HEK293 (cell line): ENCODE data around the gene MDP1.

Experiments
- CTCF ChIA-PET: fragments of 350-600 bp; formaldehyde crosslinking; extraction: SDS; loops from one replicate; lab custom pipeline; 2021; ENCODE audit warnings: antibody characterized with exemption; lab: Yijun Ruan, JAX
- POLR2A ChIA-PET: fragments of 300-600 bp; formaldehyde crosslinking; extraction: SDS; loops from one replicate; lab custom pipeline; 2020; ENCODE audit warnings: antibody characterized with exemption, inconsistent platforms; lab: Yijun Ruan, JAX
- H3K27ac ChIP-seq: fragments of 200-500 bp; sonication (Bioruptor generic); 2 replicates; pipeline ENCODE4 v1.5.1; 2014; ENCODE audit warnings: low read depth, low read length, control low read depth, inconsistent platforms; ENCODE audit errors: extremely low read depth
- H3K36me3 ChIP-seq, 2 experiments: fragments of 200-500 bp in 1 of 2; sonication (Bioruptor generic) in 1 of 2; 1 replicate in 1 of 2; 2 replicates in 1 of 2; pipeline ENCODE4 v1.5.1; 2014 to 2017; ENCODE audit warnings: inconsistent platforms in 2 of 2, low read length in 2 of 2; ENCODE audit not compliant: control insufficient read depth in 2 of 2, insufficient read depth in 1 of 2
- H3K4me1 ChIP-seq: fragments of 200-500 bp; sonication (Bioruptor generic); 2 replicates; pipeline ENCODE4 v1.5.1; 2014; ENCODE audit warnings: mild to moderate bottlenecking, low read length, inconsistent platforms; ENCODE audit not compliant: control insufficient read depth, insufficient read depth
- H3K4me3 ChIP-seq: 2 replicates; pipeline ENCODE4 v1.5.1; 2011; ENCODE audit warnings: low read depth, mild to moderate bottlenecking, control low read depth, low read length, moderate library complexity
- H3K9me3 ChIP-seq: fragments of 200-500 bp; sonication (Bioruptor generic); 2 replicates; pipeline ENCODE4 v1.5.1; 2014; ENCODE audit warnings: low read depth, low read length, inconsistent platforms; ENCODE audit not compliant: control insufficient read depth, insufficient read depth
- GLIS2 ChIP-seq: fragments of 450-650 bp; formaldehyde crosslinking; IDR thresholded peaks from 2 replicates; pipeline ENCODE4 v1.5.1; 2016; ENCODE audit warnings: missing biosample characterization, missing genetic modification characterization
- HOXC10 ChIP-seq: sonication (generic); formaldehyde crosslinking; IDR thresholded peaks from 2 replicates; pipeline ENCODE4 v1.8.1; 2023; ENCODE audit warnings: mild to moderate bottlenecking, missing genetic modification reagents
- OSR2 ChIP-seq: fragments of 450-650 bp; formaldehyde crosslinking; IDR thresholded peaks from 2 replicates; pipeline ENCODE4 v1.5.1; 2016; ENCODE audit warnings: missing biosample characterization, missing genetic modification characterization
- OVOL3 ChIP-seq: fragments of 450-650 bp; formaldehyde crosslinking; IDR thresholded peaks from 2 replicates; pipeline ENCODE4 v1.5.1; 2016; ENCODE audit warnings: missing biosample characterization, missing genetic modification characterization
- SCRT1 ChIP-seq: fragments of 450-650 bp; formaldehyde crosslinking; IDR thresholded peaks from 2 replicates; pipeline ENCODE4 v1.5.1; 2016; ENCODE audit warnings: missing biosample characterization, missing genetic modification characterization, borderline replicate concordance
- ZBTB1 ChIP-seq: fragments of 450-650 bp; formaldehyde crosslinking; IDR thresholded peaks from 2 replicates; pipeline ENCODE4 v1.5.1; 2016; ENCODE audit warnings: missing biosample characterization, missing genetic modification characterization
- ZBTB21 ChIP-seq: fragments of 450-650 bp; formaldehyde crosslinking; IDR thresholded peaks from 2 replicates; pipeline ENCODE4 v1.5.1; 2017; ENCODE audit warnings: missing biosample characterization, missing genetic modification characterization
- ZIC2 ChIP-seq: fragments of 450-650 bp; formaldehyde crosslinking; IDR thresholded peaks from 2 replicates; pipeline ENCODE4 v1.5.1; 2016; ENCODE audit warnings: missing biosample characterization, missing genetic modification characterization
- ZNF121 ChIP-seq: fragments of 450-650 bp; formaldehyde crosslinking; IDR thresholded peaks from 2 replicates; pipeline ENCODE4 v1.5.1; 2016; ENCODE audit warnings: missing biosample characterization, missing genetic modification characterization
- ZNF202 ChIP-seq: fragments of 450-650 bp; formaldehyde crosslinking; IDR thresholded peaks from 2 replicates; pipeline ENCODE4 v1.5.1; 2016; ENCODE audit warnings: missing biosample characterization, missing genetic modification characterization, borderline replicate concordance
- ZNF366 ChIP-seq: fragments of 450-650 bp; formaldehyde crosslinking; conservative IDR thresholded peaks from 2 replicates; pipeline ENCODE4 v1.5.1; 2016; ENCODE audit warnings: missing biosample characterization, missing genetic modification characterization
- ZNF585B ChIP-seq: fragments of 450-650 bp; formaldehyde crosslinking; IDR thresholded peaks from 2 replicates; pipeline ENCODE4 v1.5.1; 2016; ENCODE audit warnings: missing biosample characterization, missing genetic modification characterization
- ZNF623 ChIP-seq: fragments of 450-650 bp; formaldehyde crosslinking; IDR thresholded peaks from 2 replicates; pipeline ENCODE4 v1.5.1; 2016; ENCODE audit warnings: missing biosample characterization, missing genetic modification characterization
- ZNF629 ChIP-seq: fragments of 450-650 bp; formaldehyde crosslinking; IDR thresholded peaks from 2 replicates; pipeline ENCODE4 v1.5.1; 2017; ENCODE audit warnings: missing biosample characterization, missing genetic modification characterization
- ZNF660 ChIP-seq: fragments of 450-650 bp; IDR thresholded peaks from 2 replicates; pipeline ENCODE4 v1.5.1; 2018; ENCODE audit warnings: missing biosample characterization, mild to moderate bottlenecking, missing genetic modification characterization
- ZNF776 ChIP-seq: fragments of 450-650 bp; formaldehyde crosslinking; IDR thresholded peaks from 2 replicates; pipeline ENCODE4 v1.5.0; 2017; ENCODE audit warnings: missing biosample characterization, missing genetic modification characterization, borderline replicate concordance
- TF ChIP-seq, protein P1 (sequence below): fragments of 450-650 bp; IDR thresholded peaks from 2 replicates; pipeline ENCODE4 v1.5.1; 2018; ENCODE audit warnings: missing biosample characterization, missing genetic modification characterization
- TF ChIP-seq, protein P2 (sequence below): fragments of 450-650 bp; formaldehyde crosslinking; IDR thresholded peaks from 2 replicates; pipeline ENCODE4 v1.5.1; 2017; ENCODE audit warnings: missing biosample characterization, missing genetic modification characterization
- TF ChIP-seq, protein P3 (sequence below): fragments of 450-650 bp; formaldehyde crosslinking; IDR thresholded peaks from 2 replicates; pipeline ENCODE4 v1.5.1; 2016; ENCODE audit warnings: missing biosample characterization, missing genetic modification characterization
- TF ChIP-seq, protein P4 (sequence below): fragments of 450-650 bp; formaldehyde crosslinking; IDR thresholded peaks from 2 replicates; pipeline ENCODE4 v1.5.1; 2016; ENCODE audit warnings: missing biosample characterization, missing genetic modification characterization

MDP1 gene

GRCh38 chr14:24182110-24182882 lies 33.6 kb downstream of the MDP1 start:
- POLR2A ChIA-PET, result no interaction called here
- TF ChIP-seq ZBTB21 (tag by site-specific recombination) (no peak), ZNF623 (no peak), ZBTB1 (tag by site-specific recombination) (no peak)
- TF ChIP-seq, protein P1, sequence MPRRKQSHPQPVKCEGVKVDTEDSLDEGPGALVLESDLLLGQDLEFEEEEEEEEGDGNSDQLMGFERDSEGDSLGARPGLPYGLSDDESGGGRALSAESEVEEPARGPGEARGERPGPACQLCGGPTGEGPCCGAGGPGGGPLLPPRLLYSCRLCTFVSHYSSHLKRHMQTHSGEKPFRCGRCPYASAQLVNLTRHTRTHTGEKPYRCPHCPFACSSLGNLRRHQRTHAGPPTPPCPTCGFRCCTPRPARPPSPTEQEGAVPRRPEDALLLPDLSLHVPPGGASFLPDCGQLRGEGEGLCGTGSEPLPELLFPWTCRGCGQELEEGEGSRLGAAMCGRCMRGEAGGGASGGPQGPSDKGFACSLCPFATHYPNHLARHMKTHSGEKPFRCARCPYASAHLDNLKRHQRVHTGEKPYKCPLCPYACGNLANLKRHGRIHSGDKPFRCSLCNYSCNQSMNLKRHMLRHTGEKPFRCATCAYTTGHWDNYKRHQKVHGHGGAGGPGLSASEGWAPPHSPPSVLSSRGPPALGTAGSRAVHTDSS, result peak; percentile 62
- no peak overlapping the region for H3K4me3 ChIP-seq
- no peaks in the 10 kb centered on the region for H3K4me1 ChIP-seq
- no peak overlapping the region for H3K27ac ChIP-seq
- no peaks in the 10 kb centered on the region for H3K9me3 ChIP-seq
- H3K36me3 ChIP-seq, result peaks cover 0 to 98% of the 10 kb centered on the region in 2 experiments; a peak in 2 of 3 replicates
- CTCF ChIA-PET, result no interaction called here

DNA sequence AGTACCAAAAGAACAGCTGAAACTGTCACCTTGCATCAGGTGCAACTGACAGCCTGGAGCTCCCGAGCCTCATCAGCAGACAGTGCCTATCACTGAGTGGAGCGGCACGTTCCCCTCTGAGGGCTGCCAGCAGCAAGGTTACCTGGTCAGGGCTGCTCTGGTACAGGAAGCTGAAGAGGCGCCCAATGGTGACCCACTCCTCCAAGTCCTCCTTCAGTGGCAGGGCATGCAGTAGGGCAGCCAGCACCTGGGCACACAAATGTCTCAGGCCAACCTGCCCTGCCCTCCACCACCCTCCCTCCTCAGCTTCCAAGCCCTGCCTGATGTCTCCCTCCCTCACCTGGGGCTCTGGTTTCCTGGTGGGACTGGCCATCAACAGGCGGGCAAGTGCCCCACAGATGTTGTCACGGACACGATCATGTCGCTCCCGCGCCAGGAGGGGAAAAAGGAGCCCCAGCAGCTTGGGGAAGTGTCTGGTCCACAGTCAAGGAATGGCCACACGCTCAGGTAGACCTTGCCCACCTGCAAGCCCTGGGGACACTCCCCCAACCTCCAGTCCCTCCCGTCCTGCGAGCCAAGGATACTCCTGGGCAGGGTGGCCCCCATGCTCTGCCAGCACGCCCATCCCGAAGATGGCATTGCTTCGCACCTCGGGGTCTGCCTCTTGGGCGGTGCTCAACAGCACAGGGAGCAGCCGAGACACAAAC lies 34.3 kb downstream of the MDP1 start:
- Histone ChIP-seq H3K27ac (no peak overlapping the region), H3K36me3 (peaks cover 0 to 98% of the 10 kb centered on the region in 2 experiments; a peak in 2 of 3 replicates), H3K4me1 (no peaks in the 10 kb centered on the region), H3K4me3 (no peak overlapping the region), H3K9me3 (no peaks in the 10 kb centered on the region)
- POLR2A ChIA-PET, result interaction anchor here (0.6 to 1.0 kb wide), 4 partner anchors 12 to 87 kb away, joined by 3 to 4 read pairs (median 3); partner anchors contain the start of genes EMC9, MDP1 and PCK2
- CTCF ChIA-PET, result interaction anchor here (0.9 to 1.0 kb wide), 2 partner anchors 19 to 20 kb away, joined by 3 to 4 read pairs; partner anchors contain the start of gene IRF9
- TF ChIP-seq ZIC2 (tag by site-specific recombination) (no peak), ZNF776 (tag by site-specific recombination) (no peak), ZNF585B (tag by site-specific recombination) (no peak), OVOL3 (no peak), ZNF660 (tag by site-specific recombination) (no peak), SCRT1 (tag by site-specific recombination) (no peak), ZNF202 (tag by site-specific recombination) (no peak)
- TF ChIP-seq, protein P2, sequence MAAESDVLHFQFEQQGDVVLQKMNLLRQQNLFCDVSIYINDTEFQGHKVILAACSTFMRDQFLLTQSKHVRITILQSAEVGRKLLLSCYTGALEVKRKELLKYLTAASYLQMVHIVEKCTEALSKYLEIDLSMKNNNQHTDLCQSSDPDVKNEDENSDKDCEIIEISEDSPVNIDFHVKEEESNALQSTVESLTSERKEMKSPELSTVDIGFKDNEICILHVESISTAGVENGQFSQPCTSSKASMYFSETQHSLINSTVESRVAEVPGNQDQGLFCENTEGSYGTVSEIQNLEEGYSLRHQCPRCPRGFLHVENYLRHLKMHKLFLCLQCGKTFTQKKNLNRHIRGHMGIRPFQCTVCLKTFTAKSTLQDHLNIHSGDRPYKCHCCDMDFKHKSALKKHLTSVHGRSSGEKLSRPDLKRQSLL (tag by site-specific recombination), result no peak
- TF ChIP-seq, protein P3, sequence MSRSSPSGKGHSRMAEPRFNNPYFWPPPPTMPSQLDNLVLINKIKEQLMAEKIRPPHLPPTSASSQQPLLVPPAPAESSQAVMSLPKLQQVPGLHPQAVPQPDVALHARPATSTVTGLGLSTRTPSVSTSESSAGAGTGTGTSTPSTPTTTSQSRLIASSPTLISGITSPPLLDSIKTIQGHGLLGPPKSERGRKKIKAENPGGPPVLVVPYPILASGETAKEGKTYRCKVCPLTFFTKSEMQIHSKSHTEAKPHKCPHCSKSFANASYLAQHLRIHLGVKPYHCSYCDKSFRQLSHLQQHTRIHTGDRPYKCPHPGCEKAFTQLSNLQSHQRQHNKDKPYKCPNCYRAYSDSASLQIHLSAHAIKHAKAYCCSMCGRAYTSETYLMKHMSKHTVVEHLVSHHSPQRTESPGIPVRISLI (tag by site-specific recombination), result no peak

GRCh38 chr14:24179961-24180796 lies 35.7 kb downstream of the MDP1 start:
- ChIA-PET CTCF (interaction anchor here (0.8 to 1.7 kb wide), 2 partner anchors 19 to 122 kb away, joined by 3 to 5 read pairs; partner anchors contain the start of gene IRF9), POLR2A (interaction anchor here (1.0 to 2.0 kb wide), 6 partner anchors 10 to 86 kb away, joined by 3 to 8 read pairs (median 3); partner anchors contain the start of genes IRF9, MDP1 and PCK2)
- Histone ChIP-seq H3K4me3 (no peak overlapping the region), H3K9me3 (no peaks in the 10 kb centered on the region), H3K27ac (no peak overlapping the region; the same call in 1 of the 2 replicates), H3K4me1 (no peaks in the 10 kb centered on the region), H3K36me3 (peaks cover 0 to 86% of the 10 kb centered on the region in 2 experiments; a peak in 2 of 3 replicates)
- TF ChIP-seq OSR2 (tag by site-specific recombination), result peak; percentile 18; the same call in 1 of the 2 replicates
- TF ChIP-seq, protein P4, sequence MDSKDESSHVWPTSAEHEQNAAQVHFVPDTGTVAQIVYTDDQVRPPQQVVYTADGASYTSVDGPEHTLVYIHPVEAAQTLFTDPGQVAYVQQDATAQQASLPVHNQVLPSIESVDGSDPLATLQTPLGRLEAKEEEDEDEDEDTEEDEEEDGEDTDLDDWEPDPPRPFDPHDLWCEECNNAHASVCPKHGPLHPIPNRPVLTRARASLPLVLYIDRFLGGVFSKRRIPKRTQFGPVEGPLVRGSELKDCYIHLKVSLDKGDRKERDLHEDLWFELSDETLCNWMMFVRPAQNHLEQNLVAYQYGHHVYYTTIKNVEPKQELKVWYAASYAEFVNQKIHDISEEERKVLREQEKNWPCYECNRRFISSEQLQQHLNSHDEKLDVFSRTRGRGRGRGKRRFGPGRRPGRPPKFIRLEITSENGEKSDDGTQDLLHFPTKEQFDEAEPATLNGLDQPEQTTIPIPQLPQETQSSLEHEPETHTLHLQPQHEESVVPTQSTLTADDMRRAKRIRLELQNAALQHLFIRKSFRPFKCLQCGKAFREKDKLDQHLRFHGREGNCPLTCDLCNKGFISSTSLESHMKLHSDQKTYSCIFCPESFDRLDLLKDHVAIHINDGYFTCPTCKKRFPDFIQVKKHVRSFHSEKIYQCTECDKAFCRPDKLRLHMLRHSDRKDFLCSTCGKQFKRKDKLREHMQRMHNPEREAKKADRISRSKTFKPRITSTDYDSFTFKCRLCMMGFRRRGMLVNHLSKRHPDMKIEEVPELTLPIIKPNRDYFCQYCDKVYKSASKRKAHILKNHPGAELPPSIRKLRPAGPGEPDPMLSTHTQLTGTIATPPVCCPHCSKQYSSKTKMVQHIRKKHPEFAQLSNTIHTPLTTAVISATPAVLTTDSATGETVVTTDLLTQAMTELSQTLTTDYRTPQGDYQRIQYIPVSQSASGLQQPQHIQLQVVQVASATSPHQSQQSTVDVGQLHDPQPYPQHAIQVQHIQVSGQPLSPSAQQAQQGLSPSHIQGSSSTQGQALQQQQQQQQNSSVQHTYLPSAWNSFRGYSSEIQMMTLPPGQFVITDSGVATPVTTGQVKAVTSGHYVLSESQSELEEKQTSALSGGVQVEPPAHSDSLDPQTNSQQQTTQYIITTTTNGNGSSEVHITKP (tag by site-specific recombination), result 0 out of 2 replicates have a peak, but pooled peaks have one; percentile 38
- peak; percentile 99 for TF ChIP-seq ZNF629 (tag by site-specific recombination)
- TF ChIP-seq ZNF121 (tag by site-specific recombination), result no peak
- TF ChIP-seq HOXC10 (CRISPR knock-in tag), result no peak
- TF ChIP-seq ZBTB21 (tag by site-specific recombination), result peak; percentile 97
- TF ChIP-seq GLIS2 (tag by site-specific recombination), result no peak
- TF ChIP-seq ZNF366 (tag by site-specific recombination), result peak; percentile 67
